Keratinocyte (primary cell): ENCODE measurements around the gene GRAMD4.

Experiments used
- CTCF ChIP-seq, 3 experiments: IDR thresholded peaks in 1 of 3; conservative IDR thresholded peaks in 1 of 3; optimal IDR thresholded peaks in 1 of 3; 2 replicates in 2 of 3; 3 replicates in 1 of 3; pipeline versions ENCODE3 to v1.5.1; 2011; ENCODE audit warnings: low read length in 3 of 3, mild to moderate bottlenecking in 3 of 3, moderate library complexity in 2 of 3, control low read depth in 1 of 3, inconsistent platforms in 1 of 3; ENCODE audit not compliant: insufficient read depth in 2 of 3; ENCODE audit errors: extremely low read depth in 1 of 3
- EZH2 ChIP-seq: IDR thresholded peaks from one replicate; pipeline ENCODE4 v1.6.1; 2012; ENCODE audit warnings: inconsistent platforms, mild to moderate bottlenecking, low read length, moderate library complexity

- TF ChIP-seq CTCF (optimal IDR thresholded peaks at IDR 0.05 in 1 of 3, IDR thresholded peaks at IDR 0.05 in 1 of 3, conservative IDR thresholded peaks at IDR 0.05 in 1 of 3; ENCODE audit: extremely low read depth in 1 of 3, insufficient read depth in 2 of 3, low read length in 3 of 3) (no peak), EZH2 (no peak)
Observed at GRCh38 chr22:46672731-46673130, 52.5 kb downstream of the GRAMD4 start.
